Stimulated activated CD4-positive, alpha-beta T cell treated with anti-CD3 and anti-CD28 coated beads, Interleukin-4, amount 100 ng/mL, for 48 hours (primary cell): ENCODE measurements around the gene CELA2A.
"Not testable (repeated sequence)": the region's sequence is repeated elsewhere in the genome, so short reads cannot be mapped to it uniquely, and the experiment has no call there.

Experiments used
- DNase-seq, 2 donors: peaks; one replicate each; pipeline ENCODE4 v3.0.0-alpha.2; 2020; ENCODE audit warnings: low read depth in 2 of 2

The CELA2A gene

GRCh38 chr1:15444468-15445389, 11.8 kb upstream of the CELA2A start:
- no peak for DNase-seq

- DNase-seq, result no peak
These were observed 11.0 kb upstream of the CELA2A start for GRCh38 chr1:15445390-15446122.

- DNase-seq, result no peak
These were observed 10.3 kb upstream of the CELA2A start for GRCh38 chr1:15446212-15446611.

GRCh38 chr1:15448877-15449462, 7.6 kb upstream of the CELA2A start:
- DNase-seq, result no peak

- DNase-seq, result no peak
These were observed 7.0 kb upstream of the CELA2A start for GRCh38 chr1:15449567-15449966.

GRCh38 chr1:15451014-15451722, 5.4 kb upstream of the CELA2A start:
- no peak for DNase-seq

GRCh38 chr1:15452216-15452615, 4.3 kb upstream of the CELA2A start:
- no peak for DNase-seq

- DNase-seq, result no peak
These were observed 3.5 kb upstream of the CELA2A start for GRCh38 chr1:15452866-15453571.

GRCh38 chr1:15453734-15454133, 2.8 kb upstream of the CELA2A start:
- no peak for DNase-seq

GRCh38 chr1:15454256-15454655, 2.3 kb upstream of the CELA2A start:
- DNase-seq, result no peak

GRCh38 chr1:15455522-15455921, 1.0 kb upstream of the CELA2A start:
- DNase-seq, result no peak

GRCh38 chr1:15457585-15457984, 1.1 kb downstream of the CELA2A start:
- no peak for DNase-seq

GRCh38 chr1:15458388-15458787, 1.9 kb downstream of the CELA2A start:
- DNase-seq, result not testable (repeated sequence)

GRCh38 chr1:15459771-15460707, 3.5 kb downstream of the CELA2A start:
- no peak for DNase-seq

GRCh38 chr1:15460708-15461095, 4.2 kb downstream of the CELA2A start:
- DNase-seq, result no peak

- DNase-seq, result not testable (repeated sequence)
These were observed 6.7 kb downstream of the CELA2A start for GRCh38 chr1:15463064-15463800.

- DNase-seq, result not testable (repeated sequence)
These were observed 7.4 kb downstream of the CELA2A start for GRCh38 chr1:15463926-15464322.

GRCh38 chr1:15465674-15466073, 9.1 kb downstream of the CELA2A start:
- no peak for DNase-seq

- not testable (repeated sequence) for DNase-seq
These were observed 10.6 kb downstream of the CELA2A start for GRCh38 chr1:15466955-15467625.
